C4-2B (cell line): ENCODE measurements around the gene MVD.

Experiments
- ZFX ChIP-seq: fragments of 450-650 bp; IDR thresholded peaks from 2 replicates; pipeline ENCODE4 v1.6.1; 2017
- TF ChIP-seq, protein P1 (sequence below): fragments of 450-650 bp; conservative IDR thresholded peaks from 2 replicates; pipeline ENCODE4 v1.5.1; 2017; ENCODE audit warnings: mild to moderate bottlenecking

DNA sequence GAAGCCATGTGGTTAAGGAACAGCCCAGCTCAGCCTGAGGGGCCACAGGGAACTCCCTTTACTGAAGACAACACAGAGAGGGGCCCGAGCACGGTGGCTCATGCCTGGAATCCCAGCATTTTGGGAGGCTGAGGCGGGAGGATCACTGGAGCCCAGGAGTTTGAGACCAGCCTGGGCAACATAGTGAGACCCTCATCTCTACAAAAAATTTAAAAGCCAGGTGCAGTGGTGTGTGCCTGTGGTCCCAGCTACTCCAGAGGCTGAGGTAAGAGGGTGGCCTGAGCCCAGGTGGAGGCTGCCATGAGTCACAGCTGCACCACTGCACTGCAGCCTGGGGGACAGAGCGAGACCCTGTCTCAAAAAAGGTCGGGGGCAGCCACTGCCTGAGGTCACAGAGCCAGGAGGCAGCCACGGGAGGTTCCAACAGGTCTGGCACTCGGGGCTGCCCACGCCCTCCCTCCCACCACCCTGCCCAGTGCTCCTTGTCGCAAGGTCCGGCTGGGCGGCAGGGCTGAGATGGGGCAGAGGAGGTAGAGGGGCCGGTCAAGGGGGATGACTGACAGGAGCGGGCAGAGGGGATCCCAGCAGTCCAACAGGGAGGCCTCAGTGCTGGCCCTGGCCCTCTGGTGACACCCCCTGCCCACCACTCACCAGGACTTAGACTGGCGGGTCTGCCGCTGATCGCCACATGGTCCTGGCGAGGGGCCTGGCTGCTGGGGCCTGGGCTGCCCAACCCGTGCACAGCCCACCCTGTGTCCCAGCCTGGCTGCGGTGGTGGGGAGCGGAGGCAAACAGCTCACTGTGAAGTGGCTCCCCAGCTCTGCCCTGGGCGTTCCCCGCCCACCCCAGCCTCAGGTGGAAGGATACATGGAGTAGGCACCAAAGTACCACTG lies 15.5 kb downstream of the MVD start:
- TF ChIP-seq, protein P1, sequence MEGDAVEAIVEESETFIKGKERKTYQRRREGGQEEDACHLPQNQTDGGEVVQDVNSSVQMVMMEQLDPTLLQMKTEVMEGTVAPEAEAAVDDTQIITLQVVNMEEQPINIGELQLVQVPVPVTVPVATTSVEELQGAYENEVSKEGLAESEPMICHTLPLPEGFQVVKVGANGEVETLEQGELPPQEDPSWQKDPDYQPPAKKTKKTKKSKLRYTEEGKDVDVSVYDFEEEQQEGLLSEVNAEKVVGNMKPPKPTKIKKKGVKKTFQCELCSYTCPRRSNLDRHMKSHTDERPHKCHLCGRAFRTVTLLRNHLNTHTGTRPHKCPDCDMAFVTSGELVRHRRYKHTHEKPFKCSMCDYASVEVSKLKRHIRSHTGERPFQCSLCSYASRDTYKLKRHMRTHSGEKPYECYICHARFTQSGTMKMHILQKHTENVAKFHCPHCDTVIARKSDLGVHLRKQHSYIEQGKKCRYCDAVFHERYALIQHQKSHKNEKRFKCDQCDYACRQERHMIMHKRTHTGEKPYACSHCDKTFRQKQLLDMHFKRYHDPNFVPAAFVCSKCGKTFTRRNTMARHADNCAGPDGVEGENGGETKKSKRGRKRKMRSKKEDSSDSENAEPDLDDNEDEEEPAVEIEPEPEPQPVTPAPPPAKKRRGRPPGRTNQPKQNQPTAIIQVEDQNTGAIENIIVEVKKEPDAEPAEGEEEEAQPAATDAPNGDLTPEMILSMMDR = no peak
- TF ChIP-seq ZFX = no peak
